Measurements from ENCODE around the gene UQCR11.

DNA sequence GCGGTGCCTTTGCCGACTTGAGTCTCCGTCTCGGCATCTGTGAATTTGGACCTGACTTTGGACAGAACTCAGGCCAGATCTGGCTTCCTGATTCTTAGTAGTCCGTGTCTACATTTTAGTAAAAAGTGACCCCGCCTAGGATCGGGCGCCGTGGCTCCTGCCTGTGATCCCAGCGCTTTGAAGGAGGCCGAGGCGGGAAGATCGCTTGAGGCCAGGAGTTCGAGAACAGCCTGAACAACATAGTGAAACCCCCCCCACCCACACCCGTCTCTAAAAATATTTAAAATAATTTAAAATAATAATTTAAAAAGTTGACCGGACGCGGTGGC lies 48.0 kb upstream of the UQCR11 start:
- TF ChIP-seq, protein P1, sequence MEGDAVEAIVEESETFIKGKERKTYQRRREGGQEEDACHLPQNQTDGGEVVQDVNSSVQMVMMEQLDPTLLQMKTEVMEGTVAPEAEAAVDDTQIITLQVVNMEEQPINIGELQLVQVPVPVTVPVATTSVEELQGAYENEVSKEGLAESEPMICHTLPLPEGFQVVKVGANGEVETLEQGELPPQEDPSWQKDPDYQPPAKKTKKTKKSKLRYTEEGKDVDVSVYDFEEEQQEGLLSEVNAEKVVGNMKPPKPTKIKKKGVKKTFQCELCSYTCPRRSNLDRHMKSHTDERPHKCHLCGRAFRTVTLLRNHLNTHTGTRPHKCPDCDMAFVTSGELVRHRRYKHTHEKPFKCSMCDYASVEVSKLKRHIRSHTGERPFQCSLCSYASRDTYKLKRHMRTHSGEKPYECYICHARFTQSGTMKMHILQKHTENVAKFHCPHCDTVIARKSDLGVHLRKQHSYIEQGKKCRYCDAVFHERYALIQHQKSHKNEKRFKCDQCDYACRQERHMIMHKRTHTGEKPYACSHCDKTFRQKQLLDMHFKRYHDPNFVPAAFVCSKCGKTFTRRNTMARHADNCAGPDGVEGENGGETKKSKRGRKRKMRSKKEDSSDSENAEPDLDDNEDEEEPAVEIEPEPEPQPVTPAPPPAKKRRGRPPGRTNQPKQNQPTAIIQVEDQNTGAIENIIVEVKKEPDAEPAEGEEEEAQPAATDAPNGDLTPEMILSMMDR (IDR thresholded peaks at IDR 0.05), result no peak
- no peak for TF ChIP-seq ZFX (IDR thresholded peaks at IDR 0.05; ENCODE audit: borderline replicate concordance)

Data from 22Rv1 (cell line).